ENCODE measurements around the gene OSBPL6.

DNA sequence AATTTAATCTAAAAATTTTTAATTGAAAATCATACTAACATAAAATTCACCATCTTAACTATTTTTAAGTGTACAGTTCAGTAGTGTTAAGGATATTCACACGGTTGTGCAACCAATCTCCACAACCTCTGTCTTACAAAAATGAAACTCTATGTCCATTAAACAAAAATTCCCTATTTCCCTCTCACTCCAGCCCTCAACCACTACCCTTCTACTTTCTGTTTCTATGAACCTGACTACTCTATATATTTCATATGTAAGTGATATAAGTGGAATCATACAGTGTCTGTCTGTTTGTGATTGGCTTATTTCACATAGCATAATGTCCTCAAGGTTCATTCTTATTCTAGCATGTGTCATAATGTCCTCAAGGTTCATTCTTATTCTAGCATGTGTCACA, 34.3 kb upstream of the OSBPL6 start:
- TF ChIP-seq, protein P1, sequence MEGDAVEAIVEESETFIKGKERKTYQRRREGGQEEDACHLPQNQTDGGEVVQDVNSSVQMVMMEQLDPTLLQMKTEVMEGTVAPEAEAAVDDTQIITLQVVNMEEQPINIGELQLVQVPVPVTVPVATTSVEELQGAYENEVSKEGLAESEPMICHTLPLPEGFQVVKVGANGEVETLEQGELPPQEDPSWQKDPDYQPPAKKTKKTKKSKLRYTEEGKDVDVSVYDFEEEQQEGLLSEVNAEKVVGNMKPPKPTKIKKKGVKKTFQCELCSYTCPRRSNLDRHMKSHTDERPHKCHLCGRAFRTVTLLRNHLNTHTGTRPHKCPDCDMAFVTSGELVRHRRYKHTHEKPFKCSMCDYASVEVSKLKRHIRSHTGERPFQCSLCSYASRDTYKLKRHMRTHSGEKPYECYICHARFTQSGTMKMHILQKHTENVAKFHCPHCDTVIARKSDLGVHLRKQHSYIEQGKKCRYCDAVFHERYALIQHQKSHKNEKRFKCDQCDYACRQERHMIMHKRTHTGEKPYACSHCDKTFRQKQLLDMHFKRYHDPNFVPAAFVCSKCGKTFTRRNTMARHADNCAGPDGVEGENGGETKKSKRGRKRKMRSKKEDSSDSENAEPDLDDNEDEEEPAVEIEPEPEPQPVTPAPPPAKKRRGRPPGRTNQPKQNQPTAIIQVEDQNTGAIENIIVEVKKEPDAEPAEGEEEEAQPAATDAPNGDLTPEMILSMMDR (IDR thresholded peaks at IDR 0.05; ENCODE audit: low read depth, low read length, poor library complexity, severe bottlenecking): no peak
- TF ChIP-seq EZH2phosphoT487 (IDR thresholded peaks at IDR 0.05; ENCODE audit: borderline replicate concordance, low read length): no peak
